ENCODE measurements around the gene ERBB4.

DNA sequence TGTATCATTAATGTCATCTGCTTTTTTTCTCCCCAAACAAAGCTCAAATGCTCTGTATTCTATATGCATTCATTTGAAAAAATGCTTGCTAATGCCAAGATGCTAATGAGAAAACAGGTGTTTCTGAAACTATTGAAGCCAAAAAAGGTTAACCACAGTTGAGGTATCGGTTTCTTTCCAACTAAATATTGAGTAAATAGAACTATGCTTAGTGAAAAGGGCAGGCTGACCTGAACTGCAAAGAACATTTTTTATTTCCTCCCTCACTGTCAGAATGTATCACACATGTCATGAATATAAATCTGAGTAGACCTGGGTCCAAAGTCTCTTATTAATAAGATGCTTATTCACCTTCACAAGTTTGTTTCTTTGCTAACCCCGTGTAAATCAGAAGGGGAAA lies 1115.6 kb downstream of the ERBB4 start:
- TF ChIP-seq, protein P1, sequence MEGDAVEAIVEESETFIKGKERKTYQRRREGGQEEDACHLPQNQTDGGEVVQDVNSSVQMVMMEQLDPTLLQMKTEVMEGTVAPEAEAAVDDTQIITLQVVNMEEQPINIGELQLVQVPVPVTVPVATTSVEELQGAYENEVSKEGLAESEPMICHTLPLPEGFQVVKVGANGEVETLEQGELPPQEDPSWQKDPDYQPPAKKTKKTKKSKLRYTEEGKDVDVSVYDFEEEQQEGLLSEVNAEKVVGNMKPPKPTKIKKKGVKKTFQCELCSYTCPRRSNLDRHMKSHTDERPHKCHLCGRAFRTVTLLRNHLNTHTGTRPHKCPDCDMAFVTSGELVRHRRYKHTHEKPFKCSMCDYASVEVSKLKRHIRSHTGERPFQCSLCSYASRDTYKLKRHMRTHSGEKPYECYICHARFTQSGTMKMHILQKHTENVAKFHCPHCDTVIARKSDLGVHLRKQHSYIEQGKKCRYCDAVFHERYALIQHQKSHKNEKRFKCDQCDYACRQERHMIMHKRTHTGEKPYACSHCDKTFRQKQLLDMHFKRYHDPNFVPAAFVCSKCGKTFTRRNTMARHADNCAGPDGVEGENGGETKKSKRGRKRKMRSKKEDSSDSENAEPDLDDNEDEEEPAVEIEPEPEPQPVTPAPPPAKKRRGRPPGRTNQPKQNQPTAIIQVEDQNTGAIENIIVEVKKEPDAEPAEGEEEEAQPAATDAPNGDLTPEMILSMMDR (IDR thresholded peaks at IDR 0.05) = no peak
- TF ChIP-seq POLR2A (IDR thresholded peaks at IDR 0.05) (no peak), EP300 (IDR thresholded peaks at IDR 0.05) (no peak)

All from ovary (tissue), 3 donors.